ENCODE data around the gene GPI. TPM values are rescaled to one million over a fixed set of nuclear protein-coding genes. Genes with fewer than 3 reads are reported as not detected.

Gene GPI
- total RNA-seq, 6 donors from 2014 or later, result 90.4 to 198 (median 128) TPM

DNA sequence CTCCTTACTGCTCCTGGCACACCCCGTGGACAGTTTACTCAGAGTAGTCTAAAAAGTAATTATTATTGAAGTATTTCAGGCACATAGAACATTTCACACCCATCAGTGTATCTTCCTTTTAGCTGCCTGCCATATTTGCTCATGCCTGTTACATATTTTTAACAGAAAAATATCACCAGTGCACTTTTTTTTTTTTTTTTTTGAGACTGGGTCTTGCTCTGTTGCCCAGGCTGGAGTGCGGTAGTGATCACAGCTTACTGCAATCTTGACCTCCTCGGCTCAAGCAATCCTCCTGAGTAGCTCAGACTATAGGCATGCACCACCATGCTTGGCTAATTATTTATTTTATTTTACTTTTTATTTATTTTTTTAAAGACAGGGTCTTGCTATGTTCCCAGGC, 40.7 kb upstream of the GPI start:
- DNase-seq (no peak), ATAC-seq (ENCODE audit: low FRiP score in 2 of 2) (no peak)
- no peak overlapping the region for H3K4me3 ChIP-seq
- H3K9me3 ChIP-seq, result no peaks in the 10 kb centered on the region
- H3K36me3 ChIP-seq, result peaks cover 0 to 75% (median 25%) of the 10 kb centered on the region in 4 donors
- TF ChIP-seq POLR2A (IDR thresholded peaks at IDR 0.05) (no peak), POLR2AphosphoS5 (IDR thresholded peaks at IDR 0.05) (no peak), EP300 (IDR thresholded peaks at IDR 0.05) (no peak)
- TF ChIP-seq, protein P1, sequence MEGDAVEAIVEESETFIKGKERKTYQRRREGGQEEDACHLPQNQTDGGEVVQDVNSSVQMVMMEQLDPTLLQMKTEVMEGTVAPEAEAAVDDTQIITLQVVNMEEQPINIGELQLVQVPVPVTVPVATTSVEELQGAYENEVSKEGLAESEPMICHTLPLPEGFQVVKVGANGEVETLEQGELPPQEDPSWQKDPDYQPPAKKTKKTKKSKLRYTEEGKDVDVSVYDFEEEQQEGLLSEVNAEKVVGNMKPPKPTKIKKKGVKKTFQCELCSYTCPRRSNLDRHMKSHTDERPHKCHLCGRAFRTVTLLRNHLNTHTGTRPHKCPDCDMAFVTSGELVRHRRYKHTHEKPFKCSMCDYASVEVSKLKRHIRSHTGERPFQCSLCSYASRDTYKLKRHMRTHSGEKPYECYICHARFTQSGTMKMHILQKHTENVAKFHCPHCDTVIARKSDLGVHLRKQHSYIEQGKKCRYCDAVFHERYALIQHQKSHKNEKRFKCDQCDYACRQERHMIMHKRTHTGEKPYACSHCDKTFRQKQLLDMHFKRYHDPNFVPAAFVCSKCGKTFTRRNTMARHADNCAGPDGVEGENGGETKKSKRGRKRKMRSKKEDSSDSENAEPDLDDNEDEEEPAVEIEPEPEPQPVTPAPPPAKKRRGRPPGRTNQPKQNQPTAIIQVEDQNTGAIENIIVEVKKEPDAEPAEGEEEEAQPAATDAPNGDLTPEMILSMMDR (IDR thresholded peaks at IDR 0.05), result no peak
- H3K4me1 ChIP-seq, result peaks cover 0 to 23% (median 15%) of the 10 kb centered on the region in 4 donors
- WGBS, 2 donors, result 88 to 92% methylated on average over 3 of the region's 3 CpGs
- no peak overlapping the region for H3K27ac ChIP-seq
- no peaks in the 10 kb centered on the region for H3K27me3 ChIP-seq

DNA sequence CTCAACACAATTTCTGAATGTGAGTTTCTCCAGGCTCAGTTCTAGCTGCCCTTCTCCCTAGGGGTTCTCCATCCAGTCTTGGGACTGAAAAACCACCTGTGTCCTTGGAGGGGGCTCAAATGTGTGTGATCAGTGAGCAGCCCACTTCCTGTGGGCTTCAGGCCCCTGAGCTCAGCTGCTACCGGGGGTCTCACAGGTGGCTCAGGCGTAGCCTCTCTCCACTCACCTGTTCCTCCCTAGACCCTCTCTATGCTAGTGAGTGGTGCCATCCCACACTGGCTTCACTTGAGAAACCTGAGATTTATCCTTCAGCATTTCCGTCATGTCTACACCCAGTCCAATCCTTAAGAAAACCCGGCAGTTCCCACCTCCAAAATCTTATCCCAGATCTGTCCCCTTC, 39.8 kb upstream of the GPI start:
- Histone ChIP-seq H3K9me3 (no peaks in the 10 kb centered on the region), H3K36me3 (peaks cover 0 to 83% (median 30%) of the 10 kb centered on the region in 4 donors), H3K4me1 (peaks cover 0 to 15% (median 7%) of the 10 kb centered on the region in 4 donors), H3K4me3 (no peak overlapping the region), H3K27me3 (no peaks in the 10 kb centered on the region), H3K27ac (no peak overlapping the region)
- 95 to 97% methylated on average over 4 of the region's 4 CpGs for WGBS, 2 donors
- no peak for ATAC-seq (ENCODE audit: low FRiP score in 2 of 2)
- no peak for DNase-seq
- TF ChIP-seq POLR2A (IDR thresholded peaks at IDR 0.05) (no peak), EP300 (IDR thresholded peaks at IDR 0.05) (no peak)

DNA sequence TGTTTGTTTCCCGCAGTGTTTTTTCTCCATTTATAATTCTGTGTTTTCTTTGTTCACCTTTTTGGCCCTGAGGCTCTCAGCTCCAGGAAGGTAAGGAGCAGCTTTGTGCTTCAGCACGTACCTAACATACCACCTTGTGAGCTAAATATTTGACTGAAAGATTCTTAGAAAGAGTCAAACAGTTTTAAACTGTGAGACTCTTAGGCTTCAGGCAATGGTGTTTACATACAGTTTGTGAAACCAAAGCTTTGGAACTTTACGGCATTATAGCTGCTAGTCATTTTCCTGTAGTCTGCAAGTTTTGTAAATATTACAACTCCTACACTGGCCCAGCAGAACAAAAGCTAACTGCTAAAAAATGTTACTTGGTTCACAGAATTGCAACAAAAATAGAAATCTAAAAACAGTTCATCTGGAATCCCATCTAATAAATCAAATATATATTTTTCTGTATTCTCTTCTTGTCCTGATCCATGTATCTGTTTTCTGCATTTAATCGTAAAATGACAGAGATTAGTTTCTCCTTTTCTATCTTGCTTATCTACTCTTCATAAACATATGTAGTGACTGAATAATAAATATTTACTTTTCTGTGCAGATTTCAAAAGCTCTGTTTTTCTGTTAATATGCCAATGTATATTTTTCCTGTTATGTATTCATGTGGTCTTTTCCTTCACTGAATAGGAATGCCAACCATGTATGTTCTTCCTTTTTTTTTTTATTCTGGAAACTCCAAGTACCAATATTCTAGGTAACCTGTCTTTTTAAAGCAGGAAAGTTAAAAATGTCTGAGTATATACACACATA, 38.8 kb upstream of the GPI start:
- H3K4me1 ChIP-seq, result peaks cover 0 to 11% (median 5%) of the 10 kb centered on the region in 4 donors
- H3K36me3 ChIP-seq, result peaks cover 0 to 83% (median 39%) of the 10 kb centered on the region in 4 donors
- TF ChIP-seq POLR2AphosphoS5 (IDR thresholded peaks at IDR 0.05) (no peak), EP300 (IDR thresholded peaks at IDR 0.05) (no peak), POLR2A (IDR thresholded peaks at IDR 0.05) (no peak)
- TF ChIP-seq, protein P1 (IDR thresholded peaks at IDR 0.05), result no peak
- peak overlapping the region in 1 of 4 donors; percentile 29 for H3K27ac ChIP-seq
- no peak overlapping the region for H3K4me3 ChIP-seq
- WGBS, 2 donors, result 51 to 58% methylated on average over 4 of the region's 4 CpGs
- no peaks in the 10 kb centered on the region for H3K27me3 ChIP-seq
- DNase-seq (no peak), ATAC-seq (ENCODE audit: low FRiP score in 2 of 2) (no peak)
- no peaks in the 10 kb centered on the region for H3K9me3 ChIP-seq

DNA sequence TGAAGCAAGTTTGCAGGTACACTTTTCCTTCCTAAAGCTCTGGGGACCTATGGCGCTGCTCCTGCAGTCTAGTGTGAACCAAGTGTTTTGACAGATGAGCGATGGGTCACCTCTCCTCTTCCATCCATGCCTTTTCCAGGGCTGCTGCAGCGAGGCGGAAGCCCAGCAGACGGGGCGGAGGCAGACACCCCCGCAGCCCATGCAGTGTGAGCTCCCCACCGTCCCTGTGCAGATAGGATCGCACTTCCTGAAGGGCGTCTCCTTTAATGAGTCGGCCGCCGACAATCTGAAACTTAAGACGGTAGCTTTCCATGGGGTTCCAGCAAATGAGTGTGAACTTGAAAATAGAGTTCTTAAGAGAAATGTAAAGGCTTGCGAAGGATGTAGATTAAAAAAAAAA, 37.1 kb upstream of the GPI start:
- Histone ChIP-seq H3K27ac (peak overlapping the region in 3 of 4 donors; percentile 45 to 67 (median 66)), H3K4me3 (no peak overlapping the region), H3K36me3 (peaks cover 5 to 75% (median 41%) of the 10 kb centered on the region in 4 donors), H3K4me1 (peaks cover 0 to 11% (median 5%) of the 10 kb centered on the region in 4 donors), H3K27me3 (no peaks in the 10 kb centered on the region), H3K9me3 (no peaks in the 10 kb centered on the region)
- DNase-seq, result peak in 1 of 2 donors; percentile 40
- TF ChIP-seq POLR2AphosphoS5 (IDR thresholded peaks at IDR 0.05) (peak; percentile 45 to 57), EP300 (IDR thresholded peaks at IDR 0.05) (no peak)
- 57 to 81% methylated on average over 15 of the region's 15 CpGs for WGBS, 2 donors
- ATAC-seq (ENCODE audit: low FRiP score in 2 of 2), result peak in 1 of 2 donors; percentile 53

DNA sequence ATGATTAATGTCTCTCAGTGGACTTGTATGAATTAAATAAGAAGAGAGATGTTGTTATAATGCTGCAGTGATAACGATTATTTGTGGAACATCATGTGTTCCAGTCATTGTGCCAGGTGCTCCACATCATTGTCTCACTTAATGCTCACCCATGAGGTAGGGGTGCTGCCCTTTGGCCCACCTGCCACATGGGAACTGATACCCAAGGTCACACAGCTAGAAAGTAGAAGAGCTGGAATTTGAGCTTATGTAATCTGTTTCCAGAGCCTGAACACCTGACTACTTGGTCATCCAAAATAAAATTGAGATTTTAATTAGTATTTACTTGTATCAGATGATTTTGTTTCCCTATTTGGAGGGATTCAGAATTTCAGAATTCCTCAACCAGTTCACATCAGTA, 36.0 kb upstream of the GPI start:
- Histone ChIP-seq H3K27ac (peak overlapping the region in 1 of 4 donors; percentile 67), H3K36me3 (peaks cover 10 to 76% (median 35%) of the 10 kb centered on the region in 4 donors), H3K9me3 (no peaks in the 10 kb centered on the region), H3K27me3 (no peaks in the 10 kb centered on the region), H3K4me3 (no peak overlapping the region), H3K4me1 (peaks cover 0 to 12% (median 6%) of the 10 kb centered on the region in 4 donors)
- TF ChIP-seq, protein P1 (IDR thresholded peaks at IDR 0.05), result no peak
- TF ChIP-seq POLR2AphosphoS5 (IDR thresholded peaks at IDR 0.05) (no peak), EP300 (IDR thresholded peaks at IDR 0.05) (no peak), POLR2A (IDR thresholded peaks at IDR 0.05) (no peak)
- WGBS, 2 donors, result 82 to 86% methylated on average over 1 of the region's 1 CpG
- DNase-seq (no peak), ATAC-seq (ENCODE audit: low FRiP score in 2 of 2) (no peak)

Measured in upper lobe of left lung (tissue), 6 donors.